ENCODE measurements around the gene ATXN2. TPM values are rescaled to one million over a fixed set of nuclear protein-coding genes. Genes with fewer than 3 reads are reported as not detected.
"Not testable (repeated sequence)": the region's sequence is repeated elsewhere in the genome, so short reads cannot be mapped to it uniquely, and the experiment has no call there.

ATXN2 gene
- total RNA-seq, 1 experiment from 2014 or later: 29.9 TPM

GRCh38 chr12:111506260-111506659 is 92.9 kb downstream of the ATXN2 start:
- DNase-seq (ENCODE audit: low spot score): no peak

- no peak for DNase-seq (ENCODE audit: low spot score)
These were observed 93.5 kb downstream of the ATXN2 start for GRCh38 chr12:111505601-111506036.

- no peak for DNase-seq (ENCODE audit: low spot score)
These were observed 96.0 kb downstream of the ATXN2 start for GRCh38 chr12:111503116-111503515.

- DNase-seq (ENCODE audit: low spot score): no peak
These were observed 104.4 kb downstream of the ATXN2 start for GRCh38 chr12:111494676-111495075.

GRCh38 chr12:111492979-111493378 is 106.1 kb downstream of the ATXN2 start:
- DNase-seq (ENCODE audit: low spot score): not testable (repeated sequence)

GRCh38 chr12:111488798-111489197 is 110.3 kb downstream of the ATXN2 start:
- DNase-seq (ENCODE audit: low spot score): no peak

- no peak for DNase-seq (ENCODE audit: low spot score)
These were observed 110.8 kb downstream of the ATXN2 start for GRCh38 chr12:111488271-111488670.

GRCh38 chr12:111482462-111482861 is 116.7 kb downstream of the ATXN2 start:
- no peak for DNase-seq (ENCODE audit: low spot score)

- no peak for DNase-seq (ENCODE audit: low spot score)
These were observed 127.9 kb downstream of the ATXN2 start for GRCh38 chr12:111471236-111471635.

- DNase-seq (ENCODE audit: low spot score): no peak
These were observed 129.7 kb downstream of the ATXN2 start for GRCh38 chr12:111469401-111469800.

- DNase-seq (ENCODE audit: low spot score): no peak
These were observed 131.3 kb downstream of the ATXN2 start for GRCh38 chr12:111467857-111468241.

- DNase-seq (ENCODE audit: low spot score): no peak
These were observed 131.8 kb downstream of the ATXN2 start for GRCh38 chr12:111467092-111467856.

GRCh38 chr12:111462210-111462769 is 136.8 kb downstream of the ATXN2 start:
- no peak for DNase-seq (ENCODE audit: low spot score)

- DNase-seq (ENCODE audit: low spot score): not testable (repeated sequence)
These were observed 139.0 kb downstream of the ATXN2 start for GRCh38 chr12:111460111-111460510.

- no peak for DNase-seq (ENCODE audit: low spot score)
These were observed 140.5 kb downstream of the ATXN2 start for GRCh38 chr12:111458546-111459172.

- DNase-seq (ENCODE audit: low spot score): no peak
These were observed 141.5 kb downstream of the ATXN2 start for GRCh38 chr12:111457577-111457976.

- no peak for DNase-seq (ENCODE audit: low spot score)
These were observed 142.0 kb downstream of the ATXN2 start for GRCh38 chr12:111457071-111457470.

- no peak for DNase-seq (ENCODE audit: low spot score)
These were observed 143.4 kb downstream of the ATXN2 start for GRCh38 chr12:111455448-111456320.

- no peak for DNase-seq (ENCODE audit: low spot score)
These were observed 144.2 kb downstream of the ATXN2 start for GRCh38 chr12:111454716-111455447.

- DNase-seq (ENCODE audit: low spot score): no peak
These were observed 144.8 kb downstream of the ATXN2 start for GRCh38 chr12:111454311-111454710.
